GM23338 (cell line): ENCODE data around the gene UGT1A7.

Source experiments
- EZH2 ChIP-seq: fragments of 200-600 bp; sonication (generic); IDR thresholded peaks from one replicate; pipeline ENCODE4 v1.8.0; 2017; ENCODE audit warnings: antibody characterized with exemption, mild to moderate bottlenecking, low read depth; ENCODE audit not compliant: unreplicated experiment
- EZH2phosphoT487 ChIP-seq: fragments of 200-600 bp; sonication (generic); IDR thresholded peaks from one replicate; pipeline ENCODE4 v1.8.1; 2018; ENCODE audit warnings: antibody characterized with exemption; ENCODE audit not compliant: unreplicated experiment
- NANOG ChIP-seq: IDR thresholded peaks from 2 replicates; pipeline ENCODE4 v1.6.1; 2016; ENCODE audit warnings: antibody characterized with exemption, borderline replicate concordance
- POLR2AphosphoS5 ChIP-seq: IDR thresholded peaks from 2 replicates; pipeline ENCODE4 v1.6.1; 2016; ENCODE audit warnings: antibody characterized with exemption, low read depth
- STAT1 ChIP-seq: IDR thresholded peaks from one replicate; pipeline ENCODE4 v1.6.1; 2016; ENCODE audit warnings: antibody characterized with exemption; ENCODE audit not compliant: unreplicated experiment
- ZNF114 ChIP-seq: fragments of 250-450 bp; sonication (Bioruptor Pico); IDR thresholded peaks from 2 replicates; pipeline ENCODE4 v1.5.0; 2020; ENCODE audit warnings: mild to moderate bottlenecking, moderate library complexity
- TF ChIP-seq, protein P1 (sequence below), 2 experiments: fragments of 200-600 bp in 1 of 2; sonication (generic) in 1 of 2; conservative IDR thresholded peaks; 2 replicates each; pipeline versions ENCODE4 v1.5.1 to v1.6.1; 2016 to 2017; ENCODE audit warnings: antibody characterized with exemption in 2 of 2, low read depth in 2 of 2, mild to moderate bottlenecking in 2 of 2, moderate library complexity in 1 of 2
- TF ChIP-seq, protein P2 (sequence below): fragments of 250-450 bp; sonication (Bioruptor Pico); IDR thresholded peaks from 2 replicates; pipeline ENCODE4 v1.5.0; 2020; ENCODE audit warnings: mild to moderate bottlenecking, moderate library complexity
- TF ChIP-seq, protein P3 (sequence below): IDR thresholded peaks from one replicate; pipeline ENCODE4 v1.6.1; 2018; ENCODE audit warnings: antibody characterized with exemption; ENCODE audit not compliant: unreplicated experiment

DNA sequence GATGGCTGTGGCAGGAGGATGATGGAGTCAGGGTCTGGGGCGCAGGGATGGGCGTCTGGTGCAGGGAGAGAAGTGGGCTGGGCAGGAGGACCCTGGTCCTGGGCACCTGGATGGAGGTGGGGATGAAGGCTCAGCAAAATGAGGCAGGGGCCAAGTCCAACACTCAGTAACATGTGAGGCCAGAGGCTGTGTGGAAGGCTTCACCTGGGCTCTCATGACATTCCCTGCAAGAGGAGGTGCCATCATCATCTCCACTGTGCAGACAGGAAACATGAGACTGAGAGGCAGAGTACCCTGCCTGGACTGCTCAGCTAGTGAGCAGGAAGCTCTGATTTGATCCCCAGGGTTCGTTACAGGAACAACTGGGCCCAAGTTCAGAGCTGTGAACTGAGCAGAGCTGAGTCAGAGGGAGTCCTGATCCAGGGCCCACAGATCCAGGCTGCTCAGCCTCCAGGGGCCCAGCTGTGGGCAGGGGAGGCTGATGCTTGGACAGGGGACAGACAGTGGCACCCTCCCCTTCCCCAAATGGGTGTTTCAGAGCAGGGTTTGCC is 135.7 kb downstream of the UGT1A7 start:
- TF ChIP-seq, protein P1, sequence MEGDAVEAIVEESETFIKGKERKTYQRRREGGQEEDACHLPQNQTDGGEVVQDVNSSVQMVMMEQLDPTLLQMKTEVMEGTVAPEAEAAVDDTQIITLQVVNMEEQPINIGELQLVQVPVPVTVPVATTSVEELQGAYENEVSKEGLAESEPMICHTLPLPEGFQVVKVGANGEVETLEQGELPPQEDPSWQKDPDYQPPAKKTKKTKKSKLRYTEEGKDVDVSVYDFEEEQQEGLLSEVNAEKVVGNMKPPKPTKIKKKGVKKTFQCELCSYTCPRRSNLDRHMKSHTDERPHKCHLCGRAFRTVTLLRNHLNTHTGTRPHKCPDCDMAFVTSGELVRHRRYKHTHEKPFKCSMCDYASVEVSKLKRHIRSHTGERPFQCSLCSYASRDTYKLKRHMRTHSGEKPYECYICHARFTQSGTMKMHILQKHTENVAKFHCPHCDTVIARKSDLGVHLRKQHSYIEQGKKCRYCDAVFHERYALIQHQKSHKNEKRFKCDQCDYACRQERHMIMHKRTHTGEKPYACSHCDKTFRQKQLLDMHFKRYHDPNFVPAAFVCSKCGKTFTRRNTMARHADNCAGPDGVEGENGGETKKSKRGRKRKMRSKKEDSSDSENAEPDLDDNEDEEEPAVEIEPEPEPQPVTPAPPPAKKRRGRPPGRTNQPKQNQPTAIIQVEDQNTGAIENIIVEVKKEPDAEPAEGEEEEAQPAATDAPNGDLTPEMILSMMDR (conservative IDR thresholded peaks at IDR 0.05; ENCODE audit: low read depth in 2 of 2), result no peak
- TF ChIP-seq EZH2 (no peak), NANOG (no peak), POLR2AphosphoS5 (no peak), EZH2phosphoT487 (no peak), ZNF114 (CRISPR knock-in tag) (no peak), STAT1 (no peak)
- TF ChIP-seq, protein P2, sequence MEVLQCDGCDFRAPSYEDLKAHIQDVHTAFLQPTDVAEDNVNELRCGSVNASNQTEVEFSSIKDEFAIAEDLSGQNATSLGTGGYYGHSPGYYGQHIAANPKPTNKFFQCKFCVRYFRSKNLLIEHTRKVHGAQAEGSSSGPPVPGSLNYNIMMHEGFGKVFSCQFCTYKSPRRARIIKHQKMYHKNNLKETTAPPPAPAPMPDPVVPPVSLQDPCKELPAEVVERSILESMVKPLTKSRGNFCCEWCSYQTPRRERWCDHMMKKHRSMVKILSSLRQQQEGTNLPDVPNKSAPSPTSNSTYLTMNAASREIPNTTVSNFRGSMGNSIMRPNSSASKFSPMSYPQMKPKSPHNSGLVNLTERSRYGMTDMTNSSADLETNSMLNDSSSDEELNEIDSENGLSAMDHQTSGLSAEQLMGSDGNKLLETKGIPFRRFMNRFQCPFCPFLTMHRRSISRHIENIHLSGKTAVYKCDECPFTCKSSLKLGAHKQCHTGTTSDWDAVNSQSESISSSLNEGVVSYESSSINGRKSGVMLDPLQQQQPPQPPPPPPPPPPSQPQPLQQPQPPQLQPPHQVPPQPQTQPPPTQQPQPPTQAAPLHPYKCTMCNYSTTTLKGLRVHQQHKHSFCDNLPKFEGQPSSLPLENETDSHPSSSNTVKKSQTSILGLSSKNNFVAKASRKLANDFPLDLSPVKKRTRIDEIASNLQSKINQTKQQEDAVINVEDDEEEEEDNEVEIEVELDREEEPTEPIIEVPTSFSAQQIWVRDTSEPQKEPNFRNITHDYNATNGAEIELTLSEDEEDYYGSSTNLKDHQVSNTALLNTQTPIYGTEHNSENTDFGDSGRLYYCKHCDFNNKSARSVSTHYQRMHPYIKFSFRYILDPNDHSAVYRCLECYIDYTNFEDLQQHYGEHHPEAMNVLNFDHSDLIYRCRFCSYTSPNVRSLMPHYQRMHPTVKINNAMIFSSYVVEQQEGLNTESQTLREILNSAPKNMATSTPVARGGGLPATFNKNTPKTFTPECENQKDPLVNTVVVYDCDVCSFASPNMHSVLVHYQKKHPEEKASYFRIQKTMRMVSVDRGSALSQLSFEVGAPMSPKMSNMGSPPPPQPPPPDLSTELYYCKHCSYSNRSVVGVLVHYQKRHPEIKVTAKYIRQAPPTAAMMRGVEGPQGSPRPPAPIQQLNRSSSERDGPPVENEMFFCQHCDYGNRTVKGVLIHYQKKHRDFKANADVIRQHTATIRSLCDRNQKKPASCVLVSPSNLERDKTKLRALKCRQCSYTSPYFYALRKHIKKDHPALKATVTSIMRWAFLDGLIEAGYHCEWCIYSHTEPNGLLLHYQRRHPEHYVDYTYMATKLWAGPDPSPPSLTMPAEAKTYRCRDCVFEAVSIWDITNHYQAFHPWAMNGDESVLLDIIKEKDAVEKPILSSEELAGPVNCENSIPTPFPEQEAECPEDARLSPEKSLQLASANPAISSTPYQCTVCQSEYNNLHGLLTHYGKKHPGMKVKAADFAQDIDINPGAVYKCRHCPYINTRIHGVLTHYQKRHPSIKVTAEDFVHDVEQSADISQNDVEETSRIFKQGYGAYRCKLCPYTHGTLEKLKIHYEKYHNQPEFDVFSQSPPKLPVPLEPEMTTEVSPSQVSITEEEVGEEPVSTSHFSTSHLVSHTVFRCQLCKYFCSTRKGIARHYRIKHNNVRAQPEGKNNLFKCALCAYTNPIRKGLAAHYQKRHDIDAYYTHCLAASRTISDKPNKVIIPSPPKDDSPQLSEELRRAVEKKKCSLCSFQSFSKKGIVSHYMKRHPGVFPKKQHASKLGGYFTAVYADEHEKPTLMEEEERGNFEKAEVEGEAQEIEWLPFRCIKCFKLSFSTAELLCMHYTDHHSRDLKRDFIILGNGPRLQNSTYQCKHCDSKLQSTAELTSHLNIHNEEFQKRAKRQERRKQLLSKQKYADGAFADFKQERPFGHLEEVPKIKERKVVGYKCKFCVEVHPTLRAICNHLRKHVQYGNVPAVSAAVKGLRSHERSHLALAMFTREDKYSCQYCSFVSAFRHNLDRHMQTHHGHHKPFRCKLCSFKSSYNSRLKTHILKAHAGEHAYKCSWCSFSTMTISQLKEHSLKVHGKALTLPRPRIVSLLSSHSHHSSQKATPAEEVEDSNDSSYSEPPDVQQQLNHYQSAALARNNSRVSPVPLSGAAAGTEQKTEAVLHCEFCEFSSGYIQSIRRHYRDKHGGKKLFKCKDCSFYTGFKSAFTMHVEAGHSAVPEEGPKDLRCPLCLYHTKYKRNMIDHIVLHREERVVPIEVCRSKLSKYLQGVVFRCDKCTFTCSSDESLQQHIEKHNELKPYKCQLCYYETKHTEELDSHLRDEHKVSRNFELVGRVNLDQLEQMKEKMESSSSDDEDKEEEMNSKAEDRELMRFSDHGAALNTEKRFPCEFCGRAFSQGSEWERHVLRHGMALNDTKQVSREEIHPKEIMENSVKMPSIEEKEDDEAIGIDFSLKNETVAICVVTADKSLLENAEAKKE (CRISPR knock-in tag), result no peak
- TF ChIP-seq, protein P3, sequence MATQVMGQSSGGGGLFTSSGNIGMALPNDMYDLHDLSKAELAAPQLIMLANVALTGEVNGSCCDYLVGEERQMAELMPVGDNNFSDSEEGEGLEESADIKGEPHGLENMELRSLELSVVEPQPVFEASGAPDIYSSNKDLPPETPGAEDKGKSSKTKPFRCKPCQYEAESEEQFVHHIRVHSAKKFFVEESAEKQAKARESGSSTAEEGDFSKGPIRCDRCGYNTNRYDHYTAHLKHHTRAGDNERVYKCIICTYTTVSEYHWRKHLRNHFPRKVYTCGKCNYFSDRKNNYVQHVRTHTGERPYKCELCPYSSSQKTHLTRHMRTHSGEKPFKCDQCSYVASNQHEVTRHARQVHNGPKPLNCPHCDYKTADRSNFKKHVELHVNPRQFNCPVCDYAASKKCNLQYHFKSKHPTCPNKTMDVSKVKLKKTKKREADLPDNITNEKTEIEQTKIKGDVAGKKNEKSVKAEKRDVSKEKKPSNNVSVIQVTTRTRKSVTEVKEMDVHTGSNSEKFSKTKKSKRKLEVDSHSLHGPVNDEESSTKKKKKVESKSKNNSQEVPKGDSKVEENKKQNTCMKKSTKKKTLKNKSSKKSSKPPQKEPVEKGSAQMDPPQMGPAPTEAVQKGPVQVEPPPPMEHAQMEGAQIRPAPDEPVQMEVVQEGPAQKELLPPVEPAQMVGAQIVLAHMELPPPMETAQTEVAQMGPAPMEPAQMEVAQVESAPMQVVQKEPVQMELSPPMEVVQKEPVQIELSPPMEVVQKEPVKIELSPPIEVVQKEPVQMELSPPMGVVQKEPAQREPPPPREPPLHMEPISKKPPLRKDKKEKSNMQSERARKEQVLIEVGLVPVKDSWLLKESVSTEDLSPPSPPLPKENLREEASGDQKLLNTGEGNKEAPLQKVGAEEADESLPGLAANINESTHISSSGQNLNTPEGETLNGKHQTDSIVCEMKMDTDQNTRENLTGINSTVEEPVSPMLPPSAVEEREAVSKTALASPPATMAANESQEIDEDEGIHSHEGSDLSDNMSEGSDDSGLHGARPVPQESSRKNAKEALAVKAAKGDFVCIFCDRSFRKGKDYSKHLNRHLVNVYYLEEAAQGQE, result no peak
